Chondrocyte (in vitro differentiated cells): Measurements from ENCODE around the gene MOCS2. TPM values are rescaled to one million over a fixed set of nuclear protein-coding genes. Genes with fewer than 3 reads are reported as not detected.

Source experiments
- DNase-seq: peaks from one replicate; pipeline ENCODE4 v3.0.0; 2021; ENCODE audit warnings: mixed read lengths, low spot score
- H3K27ac Mint-ChIP-seq: one replicate; pipeline ENCODE4 v1.8.0; 2021; ENCODE audit warnings: mild to moderate bottlenecking, moderate library complexity, mixed read lengths; ENCODE audit not compliant: unreplicated experiment
- H3K27me3 Mint-ChIP-seq: 2 replicates; pipeline ENCODE4 v1.8.0; 2021; ENCODE audit warnings: low read depth, mixed read lengths
- H3K36me3 Mint-ChIP-seq: 2 replicates; pipeline ENCODE4 v1.8.0; 2021; ENCODE audit warnings: low read depth, mixed read lengths
- H3K4me1 Mint-ChIP-seq: 2 replicates; pipeline ENCODE4 v1.8.0; 2021; ENCODE audit warnings: low read depth, mild to moderate bottlenecking, mixed read lengths
- H3K4me3 Mint-ChIP-seq: one replicate; pipeline ENCODE4 v1.8.0; 2021; ENCODE audit warnings: mild to moderate bottlenecking, moderate library complexity, mixed read lengths; ENCODE audit not compliant: unreplicated experiment
- H3K9me3 Mint-ChIP-seq: 2 replicates; pipeline ENCODE4 v1.8.0; 2021; ENCODE audit warnings: low read depth, mixed read lengths
- total RNA-seq: library from RNA; stranded (reverse); gene quantifications from 3 replicates; pipeline ENCODE4 v1.2.1, GENCODE V29; 2021
- TF ChIP-seq, protein P1 (sequence below): fragments of 200-600 bp; sonication (generic); IDR thresholded peaks from 2 replicates; pipeline ENCODE4 v1.5.0; 2021; ENCODE audit warnings: antibody characterized with exemption, mild to moderate bottlenecking, moderate library complexity

The MOCS2 gene
- total RNA-seq, 1 donor from 2014 or later: 34.1 TPM

GRCh38 chr5:53089481-53089991 is 20.0 kb downstream of the MOCS2 start:
- TF ChIP-seq, protein P1, sequence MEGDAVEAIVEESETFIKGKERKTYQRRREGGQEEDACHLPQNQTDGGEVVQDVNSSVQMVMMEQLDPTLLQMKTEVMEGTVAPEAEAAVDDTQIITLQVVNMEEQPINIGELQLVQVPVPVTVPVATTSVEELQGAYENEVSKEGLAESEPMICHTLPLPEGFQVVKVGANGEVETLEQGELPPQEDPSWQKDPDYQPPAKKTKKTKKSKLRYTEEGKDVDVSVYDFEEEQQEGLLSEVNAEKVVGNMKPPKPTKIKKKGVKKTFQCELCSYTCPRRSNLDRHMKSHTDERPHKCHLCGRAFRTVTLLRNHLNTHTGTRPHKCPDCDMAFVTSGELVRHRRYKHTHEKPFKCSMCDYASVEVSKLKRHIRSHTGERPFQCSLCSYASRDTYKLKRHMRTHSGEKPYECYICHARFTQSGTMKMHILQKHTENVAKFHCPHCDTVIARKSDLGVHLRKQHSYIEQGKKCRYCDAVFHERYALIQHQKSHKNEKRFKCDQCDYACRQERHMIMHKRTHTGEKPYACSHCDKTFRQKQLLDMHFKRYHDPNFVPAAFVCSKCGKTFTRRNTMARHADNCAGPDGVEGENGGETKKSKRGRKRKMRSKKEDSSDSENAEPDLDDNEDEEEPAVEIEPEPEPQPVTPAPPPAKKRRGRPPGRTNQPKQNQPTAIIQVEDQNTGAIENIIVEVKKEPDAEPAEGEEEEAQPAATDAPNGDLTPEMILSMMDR: no peak
- H3K27ac Mint-ChIP-seq: no peak overlapping the region
- peaks cover 16% of the 10 kb centered on the region for H3K4me1 Mint-ChIP-seq
- H3K27me3 Mint-ChIP-seq: no peaks in the 10 kb centered on the region
- H3K9me3 Mint-ChIP-seq: no peaks in the 10 kb centered on the region
- H3K4me3 Mint-ChIP-seq: no peak overlapping the region
- H3K36me3 Mint-ChIP-seq: no peaks in the 10 kb centered on the region
- no peak for DNase-seq

DNA sequence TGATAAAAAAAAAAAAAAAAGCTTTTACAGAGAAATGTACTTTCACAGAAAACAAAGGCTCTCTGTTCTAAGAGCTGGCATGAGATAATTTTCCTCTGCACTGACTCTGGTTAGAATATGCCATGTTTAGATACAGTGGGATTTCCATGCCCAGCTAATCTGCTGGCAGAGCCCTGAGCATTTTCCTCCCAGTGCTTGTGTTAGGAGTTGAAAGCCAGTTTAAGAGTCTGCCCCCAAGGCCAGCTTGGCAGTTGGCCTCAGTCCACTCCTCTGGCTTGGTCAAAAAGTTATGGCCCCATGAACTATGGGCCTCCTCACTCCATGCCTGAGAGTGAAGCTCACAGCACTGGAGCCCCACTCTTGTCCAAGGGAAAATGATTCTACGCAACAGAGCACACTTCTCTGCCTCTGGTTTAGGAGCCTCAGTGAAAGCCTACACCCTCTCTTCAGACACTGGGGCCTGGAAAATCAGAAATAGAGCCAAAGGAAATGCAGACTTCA is 21.9 kb downstream of the MOCS2 start:
- H3K36me3 Mint-ChIP-seq: no peaks in the 10 kb centered on the region
- TF ChIP-seq, protein P1: no peak
- H3K27me3 Mint-ChIP-seq: no peaks in the 10 kb centered on the region
- no peak for DNase-seq
- H3K27ac Mint-ChIP-seq: no peak overlapping the region
- no peaks in the 10 kb centered on the region for H3K9me3 Mint-ChIP-seq
- no peak overlapping the region for H3K4me3 Mint-ChIP-seq
- H3K4me1 Mint-ChIP-seq: peaks cover 16% of the 10 kb centered on the region

DNA sequence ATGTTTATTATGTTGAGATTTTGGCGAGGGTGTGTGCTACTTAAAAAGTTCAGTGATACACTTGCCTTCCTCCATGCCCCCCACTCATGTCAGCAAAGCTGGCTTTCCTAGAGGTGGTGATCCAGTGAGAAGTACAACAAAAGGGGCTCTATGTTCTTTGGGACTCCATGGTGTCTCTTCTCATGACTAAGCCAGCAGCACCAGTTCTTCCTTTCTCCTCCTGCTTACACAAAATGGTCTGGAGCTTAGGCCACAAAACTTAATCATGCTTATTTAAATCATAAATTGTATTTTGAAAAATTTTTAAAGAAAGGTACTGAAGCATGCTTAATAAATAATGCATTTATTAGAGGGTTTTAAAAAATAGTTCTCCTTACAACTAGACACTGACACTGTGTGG is 22.4 kb downstream of the MOCS2 start:
- DNase-seq: no peak
- Mint-ChIP-seq H3K4me1 (peaks cover 16% of the 10 kb centered on the region), H3K4me3 (no peak overlapping the region), H3K27ac (no peak overlapping the region), H3K36me3 (no peaks in the 10 kb centered on the region), H3K27me3 (no peaks in the 10 kb centered on the region), H3K9me3 (no peaks in the 10 kb centered on the region)
- TF ChIP-seq, protein P1: no peak

DNA sequence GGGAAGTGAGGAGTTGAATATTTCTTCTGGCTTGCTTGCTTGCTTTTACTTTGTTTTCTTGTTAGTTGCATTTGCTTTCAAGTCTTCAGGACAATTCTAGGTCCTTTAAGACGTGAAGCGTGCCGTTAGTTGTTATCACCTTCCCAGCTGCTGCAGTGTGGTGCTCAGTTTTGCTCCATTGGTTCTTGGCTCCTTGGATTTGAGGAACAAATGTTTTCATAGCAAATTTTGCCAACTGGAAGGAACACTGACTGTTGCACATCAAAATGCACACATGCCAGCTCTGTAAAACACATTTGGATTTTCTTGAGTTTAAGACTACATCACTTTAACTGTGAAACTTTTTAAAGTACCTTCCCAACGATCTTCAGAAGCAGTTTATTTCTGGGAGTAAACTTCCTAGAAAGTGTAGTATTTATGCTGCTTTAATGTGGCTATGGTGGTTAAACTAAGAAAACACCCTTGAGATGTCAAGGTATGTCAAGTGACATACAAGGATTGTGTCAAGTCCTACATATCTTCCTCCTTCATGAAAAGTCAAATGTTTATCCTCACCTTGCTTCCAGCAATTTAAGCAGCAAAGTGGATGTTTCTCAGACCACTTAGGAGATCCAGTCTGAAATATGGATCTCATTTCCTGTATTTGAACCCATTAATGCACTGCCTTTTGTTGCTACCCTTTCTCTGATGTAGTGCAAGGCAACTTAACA is 24.9 kb downstream of the MOCS2 start:
- TF ChIP-seq, protein P1: no peak
- no peak overlapping the region for H3K4me3 Mint-ChIP-seq
- H3K27me3 Mint-ChIP-seq: no peaks in the 10 kb centered on the region
- H3K36me3 Mint-ChIP-seq: no peaks in the 10 kb centered on the region
- H3K27ac Mint-ChIP-seq: no peak overlapping the region
- DNase-seq: no peak
- peaks cover 7% of the 10 kb centered on the region for H3K4me1 Mint-ChIP-seq
- no peaks in the 10 kb centered on the region for H3K9me3 Mint-ChIP-seq

- no peak for DNase-seq
- Mint-ChIP-seq H3K9me3 (no peaks in the 10 kb centered on the region), H3K4me3 (no peak overlapping the region), H3K27ac (no peak overlapping the region), H3K36me3 (no peaks in the 10 kb centered on the region), H3K4me1 (no peaks in the 10 kb centered on the region), H3K27me3 (no peaks in the 10 kb centered on the region)
- TF ChIP-seq, protein P1: no peak
These were observed 25.6 kb downstream of the MOCS2 start for GRCh38 chr5:53083927-53084326.
